Fibroblast of the conjunctiva (primary cell): ENCODE results near the gene DEFB127.
"Not testable (repeated sequence)": the region's sequence is repeated elsewhere in the genome, so short reads cannot be mapped to it uniquely, and the experiment has no call there.

ENCODE experiments used
- DNase-seq: peaks from one replicate; pipeline ENCODE4 v3.0.0-alpha.2; 2010; ENCODE audit warnings: low read depth

Gene DEFB127

GRCh38 chr20:157154-157553 is at the start of gene DEFB127:
Gene DEFB127 (plus strand): TSS chr20:157454. CDS start chr20:157545, 91 bp downstream.
- no peak for DNase-seq

GRCh38 chr20:112396-112795 is 44.9 kb upstream of the DEFB127 start:
- no peak for DNase-seq

GRCh38 chr20:117518-117917 is 39.7 kb upstream of the DEFB127 start:
- DNase-seq, result no peak

- DNase-seq, result not testable (repeated sequence)
These were observed 27.4 kb upstream of the DEFB127 start for GRCh38 chr20:129786-130323.

- DNase-seq, result no peak
These were observed 19.4 kb upstream of the DEFB127 start for GRCh38 chr20:137668-138490.

GRCh38 chr20:142290-142689 is 15.0 kb upstream of the DEFB127 start, which contains the start of gene DEFB126:
Gene DEFB126 (plus strand): TSS chr20:142590. CDS start chr20:142629, 39 bp downstream.
- DNase-seq, result no peak

- DNase-seq, result no peak
These were observed 11.4 kb upstream of the DEFB127 start for GRCh38 chr20:145877-146276.

GRCh38 chr20:152131-152530 is 5.1 kb upstream of the DEFB127 start:
- DNase-seq, result no peak

GRCh38 chr20:164618-165017 is 7.4 kb downstream of the DEFB127 start:
- no peak for DNase-seq

- DNase-seq, result no peak
These were observed 11.6 kb downstream of the DEFB127 start for GRCh38 chr20:168876-169275.

- DNase-seq, result no peak
These were observed 27.0 kb downstream of the DEFB127 start for GRCh38 chr20:184288-184687.

GRCh38 chr20:187733-188132 is 30.5 kb downstream of the DEFB127 start:
- DNase-seq, result no peak

- no peak for DNase-seq
These were observed 32.4 kb downstream of the DEFB127 start, which contains the start of gene DEFB128 for GRCh38 chr20:189611-190010. Gene DEFB128 (minus strand): TSS chr20:189711. CDS start chr20:189623, 88 bp downstream.

GRCh38 chr20:198225-198624 is 41.0 kb downstream of the DEFB127 start:
- no peak for DNase-seq

- DNase-seq, result no peak
These were observed 42.7 kb downstream of the DEFB127 start for GRCh38 chr20:199996-200395.

- DNase-seq, result not testable (repeated sequence)
These were observed 46.4 kb downstream of the DEFB127 start for GRCh38 chr20:203630-204029.
